Endothelial cell of umbilical vein (primary cell): Measurements from ENCODE around the gene SLC4A4. TPM values are rescaled to one million over a fixed set of nuclear protein-coding genes. Genes with fewer than 3 reads are reported as not detected.

Source experiments
- BruUV-seq: library from RNA; stranded (reverse); fragments of 400-500 nt; replicated peaks from 2 replicates; lab custom pipeline; 2021; lab: Mats Ljungman, UMichigan
- CTCF ChIA-PET: fragments of 300-600, 350-600 bp; sonication (Branson Sonifier 250); formaldehyde crosslinking; loops from one replicate; lab custom pipeline; 2021; ENCODE audit warnings: antibody characterized with exemption, inconsistent platforms; lab: Charles Lee
- POLR2A ChIA-PET: fragments of 300-600, 350-600 bp; sonication (Branson Sonifier 250); formaldehyde crosslinking; loops from one replicate; lab custom pipeline; 2021; ENCODE audit warnings: antibody characterized with exemption, inconsistent platforms; lab: Charles Lee
- DNase-seq: peaks from one replicate; pipeline ENCODE4 v3.0.0-alpha.2; 2011; ENCODE audit warnings: low read depth, low spot score
- FAIRE-seq: peaks from 2 replicates; lab custom pipeline; 2011; peaks lifted over from hg19 to GRCh38; lab: Jason Lieb, UNC
- H2AFZ ChIP-seq: 2 replicates; pipeline ENCODE4 v1.6.0; 2012; ENCODE audit warnings: low read depth, low read length, control low read depth, inconsistent platforms
- H3K27ac ChIP-seq: 2 replicates; pipeline ENCODE4 v1.5.1; 2011; ENCODE audit warnings: low read depth, mild to moderate bottlenecking, control low read depth, low read length, moderate library complexity; ENCODE audit not compliant: insufficient read depth
- H3K27me3 ChIP-seq, 2 experiments: 2 replicates each; pipeline versions ENCODE4 v1.6.0 to v1.6.1; 2011; ENCODE audit warnings: low read length in 2 of 2, mixed read lengths in 1 of 2; ENCODE audit not compliant: control insufficient read depth in 2 of 2, insufficient read depth in 2 of 2
- H3K36me3 ChIP-seq, 2 experiments: 2 replicates in 1 of 2; 3 replicates in 1 of 2; pipeline ENCODE4 v1.5.1; 2011; ENCODE audit warnings: low read length in 2 of 2, mild to moderate bottlenecking in 1 of 2, moderate library complexity in 1 of 2; ENCODE audit not compliant: control insufficient read depth in 2 of 2, insufficient read depth in 2 of 2; ENCODE audit errors: extremely low read depth in 1 of 2
- H3K4me1 ChIP-seq: 3 replicates; pipeline ENCODE4 v1.5.1; 2011; ENCODE audit warnings: mild to moderate bottlenecking, low read length; ENCODE audit not compliant: control insufficient read depth, insufficient read depth; ENCODE audit errors: extremely low read depth
- H3K4me2 ChIP-seq: 2 replicates; pipeline ENCODE4 v1.6.1; 2011; ENCODE audit warnings: low read length, control low read depth, mixed read lengths; ENCODE audit not compliant: insufficient read depth
- H3K4me3 ChIP-seq, 3 experiments: fragments of 200-600 bp in 1 of 3; sonication (generic), shearing (Covaris generic) in 1 of 3; replicated peaks in 1 of 3; 2 replicates each; pipeline ENCODE4 v1.5.1; 2011 to 2016; ENCODE audit warnings: control low read depth in 3 of 3, low read length in 3 of 3, mild to moderate bottlenecking in 2 of 3, inconsistent platforms in 1 of 3, low read depth in 1 of 3, moderate library complexity in 1 of 3; ENCODE audit not compliant: insufficient read depth in 1 of 3
- H3K79me2 ChIP-seq: 2 replicates; pipeline ENCODE4 v1.6.0; 2012; ENCODE audit warnings: low read length, inconsistent platforms; ENCODE audit not compliant: control insufficient read depth, insufficient read depth
- H3K9ac ChIP-seq: replicated peaks from 2 replicates; pipeline ENCODE3; 2011; ENCODE audit warnings: low read length, control low read depth; ENCODE audit not compliant: insufficient read depth; ENCODE audit errors: extremely low read depth
- H3K9me1 ChIP-seq: replicated peaks from 3 replicates; pipeline ENCODE4 v1.6.0; 2011; ENCODE audit warnings: mild to moderate bottlenecking, low read length; ENCODE audit not compliant: control insufficient read depth, insufficient read depth; ENCODE audit errors: extremely low read depth
- H3K9me3 ChIP-seq: replicated peaks from 2 replicates; pipeline ENCODE4 v1.5.1; 2012; ENCODE audit warnings: low read length, inconsistent platforms; ENCODE audit not compliant: control insufficient read depth, insufficient read depth
- H4K20me1 ChIP-seq: replicated peaks from 2 replicates; pipeline ENCODE3; 2011; ENCODE audit warnings: mild to moderate bottlenecking, low read length; ENCODE audit not compliant: control insufficient read depth, insufficient read depth; ENCODE audit errors: extremely low read depth
- EZH2 ChIP-seq: IDR thresholded peaks from 2 replicates; pipeline ENCODE4 v1.6.1; 2012; ENCODE audit warnings: borderline replicate concordance, low read depth, mild to moderate bottlenecking, moderate library complexity, low read length, inconsistent platforms; ENCODE audit not compliant: severe bottlenecking
- FOS ChIP-seq: IDR thresholded peaks from 2 replicates; pipeline ENCODE4 v1.6.1; 2011; ENCODE audit warnings: mild to moderate bottlenecking, low read length, moderate library complexity, borderline replicate concordance; ENCODE audit not compliant: insufficient read depth
- GATA2 ChIP-seq: IDR thresholded peaks from 2 replicates; pipeline ENCODE4 v1.7.0; 2011; ENCODE audit warnings: low read depth, mild to moderate bottlenecking, moderate library complexity, mixed read lengths, low read length; ENCODE audit not compliant: insufficient read length, insufficient read depth
- JUN ChIP-seq: IDR thresholded peaks from 2 replicates; pipeline ENCODE4 v1.6.1; 2011; ENCODE audit warnings: borderline replicate concordance, low read depth; ENCODE audit not compliant: insufficient read length, insufficient read depth
- MAX ChIP-seq: IDR thresholded peaks from 2 replicates; pipeline ENCODE4 v1.6.1; 2011; ENCODE audit not compliant: insufficient read depth, insufficient read length
- MYC ChIP-seq: IDR thresholded peaks from one replicate; pipeline ENCODE4 v1.6.1; 2011; ENCODE audit warnings: mild to moderate bottlenecking, low read depth, low read length
- POLR2A ChIP-seq: IDR thresholded peaks from 2 replicates; pipeline ENCODE4 v1.6.1; 2012; ENCODE audit warnings: low read depth, mild to moderate bottlenecking, control low read depth, low read length
- POLR2AphosphoS5 ChIP-seq: IDR thresholded peaks from 2 replicates; pipeline ENCODE4 v1.6.1; 2012; ENCODE audit warnings: low read depth, mild to moderate bottlenecking, control low read depth, low read length, moderate library complexity; ENCODE audit not compliant: insufficient read depth
- dilution Hi-C: fragments of 300-500 bp; cut with MboI; formaldehyde crosslinking; loops from one replicate; pipeline ENCODE4 v1.15.0; 2019; ENCODE audit warnings: low sequenced_read_pairs; ENCODE audit not compliant: extremely low pct_ligation_motif_present
- intact Hi-C: fragments of 100-400 bp; cut with micrococcal nuclease; formaldehyde crosslinking; loops from one replicate; pipeline ENCODE4 v1.10.0; 2022
- polyA plus RNA-seq, 4 experiments: library from polyadenylated mRNA; depleted of rRNA in 3 of 4; stranded (reverse) in 3 of 4; unstranded in 1 of 4; fragments of >200 nt; gene quantifications; 2 replicates each; pipeline versions ENCODE4 v1.2.1 to v1.2.3, GENCODE V29; 2011 to 2012; ENCODE audit warnings: missing spikeins in 1 of 4
- total RNA-seq: library from RNA; stranded (reverse); gene quantifications from 2 replicates; pipeline ENCODE4 v1.2.3, GENCODE V29; 2021
- TF ChIP-seq, protein P1 (sequence below), 2 donors: IDR thresholded peaks; 1 replicate in 1 of 2; 2 replicates in 1 of 2; pipeline ENCODE4 v1.5.1; 2011; ENCODE audit warnings: low read length in 2 of 2, mild to moderate bottlenecking in 2 of 2, moderate library complexity in 2 of 2, control low read depth in 1 of 2, inconsistent platforms in 1 of 2, low read depth in 1 of 2; ENCODE audit not compliant: insufficient read depth in 1 of 2; ENCODE audit errors: extremely low read depth in 1 of 2

Gene SLC4A4
- total and polyA plus RNA-seq, 2 donors (not counting 3 experiments of a cell fraction or from before 2014, with no cell fraction given): not detected

DNA sequence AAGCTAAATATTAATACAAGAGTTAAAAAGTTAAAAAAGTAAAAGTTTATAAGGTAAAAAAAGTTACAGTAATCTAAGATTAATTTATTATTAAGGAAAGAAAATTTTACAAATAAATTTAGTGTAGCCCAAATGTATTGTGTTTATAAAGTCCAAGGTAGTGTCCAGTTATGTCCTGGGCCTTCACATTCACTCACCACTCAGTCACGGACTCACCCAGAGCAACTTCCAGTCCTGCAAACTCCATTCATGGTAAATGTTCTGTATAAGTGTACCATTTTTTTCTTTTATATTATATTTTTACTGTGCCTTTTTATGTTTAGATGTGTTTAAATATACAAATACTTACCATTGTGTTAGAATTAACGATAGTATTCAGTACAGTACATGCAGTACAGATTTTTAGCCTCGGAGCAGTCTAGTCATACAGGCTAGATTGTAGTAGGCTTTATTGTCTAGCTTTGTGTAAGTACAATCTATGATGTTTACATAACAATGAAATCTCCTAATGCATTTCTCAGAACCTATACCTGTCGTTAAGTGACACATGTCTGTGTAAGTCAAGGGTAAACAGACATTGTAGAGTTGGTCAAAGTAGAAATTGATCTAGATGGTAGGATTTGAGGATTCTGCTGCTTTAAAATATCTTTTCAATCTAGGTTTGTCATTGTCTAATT lies 247.4 kb downstream of the SLC4A4 start:
- dilution Hi-C loops (no loop called here), intact Hi-C loops (no loop called here)
- Histone ChIP-seq H3K27me3 (no peaks in the 10 kb centered on the region), H3K36me3 (no peaks in the 10 kb centered on the region), H3K9ac (no peak overlapping the region), H3K27ac (no peak overlapping the region), H3K79me2 (no peaks in the 10 kb centered on the region), H3K4me2 (no peak overlapping the region), H3K9me1 (no peaks in the 10 kb centered on the region), H3K4me1 (no peaks in the 10 kb centered on the region), H3K4me3 (no peak overlapping the region), H3K9me3 (no peaks in the 10 kb centered on the region), H4K20me1 (no peaks in the 10 kb centered on the region), H2AFZ (no peak overlapping the region)
- FAIRE-seq: no peak
- DNase-seq: no peak
- no peak for TF ChIP-seq MAX
- no peak for TF ChIP-seq FOS
- no peak for TF ChIP-seq EZH2
- TF ChIP-seq MYC: no peak
- POLR2A ChIA-PET: no interaction called here
- no TSS peak for BruUV-seq
- CTCF ChIA-PET: interaction anchor here (0.9 kb wide), 1 partner anchor 13 kb away, joined by 3 read pairs; no protein-coding TSS in a partner anchor

DNA sequence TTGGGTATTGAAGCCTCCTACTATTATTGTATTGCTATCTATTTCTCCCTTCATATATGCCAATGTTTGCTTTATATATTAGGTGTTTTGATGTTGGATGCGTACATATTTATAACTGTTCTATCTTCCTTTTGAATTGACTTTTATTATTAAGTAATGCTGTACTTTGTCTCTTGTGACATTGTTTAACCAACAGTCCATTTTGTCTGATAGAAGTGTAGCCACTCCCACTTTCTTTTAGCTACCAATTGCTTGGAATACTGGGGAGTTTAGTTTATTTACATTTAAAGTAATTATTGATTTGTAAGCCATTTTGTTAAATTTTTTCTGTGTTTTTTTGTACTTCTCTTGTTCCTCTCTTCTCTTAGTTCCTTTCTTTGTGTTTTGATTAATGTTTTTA lies 249.2 kb downstream of the SLC4A4 start:
- BruUV-seq: no TSS peak
- ChIA-PET POLR2A (no interaction called here), CTCF (no interaction called here)
- Histone ChIP-seq H3K27me3 (no peaks in the 10 kb centered on the region), H3K27ac (no peak overlapping the region), H3K9me1 (no peaks in the 10 kb centered on the region), H3K79me2 (no peaks in the 10 kb centered on the region), H3K4me2 (no peak overlapping the region), H3K4me1 (no peaks in the 10 kb centered on the region), H2AFZ (no peak overlapping the region), H4K20me1 (no peaks in the 10 kb centered on the region), H3K4me3 (no peak overlapping the region), H3K36me3 (no peaks in the 10 kb centered on the region), H3K9ac (no peak overlapping the region), H3K9me3 (no peaks in the 10 kb centered on the region)
- FAIRE-seq (no peak), DNase-seq (no peak)
- TF ChIP-seq POLR2AphosphoS5: no peak
- TF ChIP-seq MAX: no peak
- TF ChIP-seq MYC: no peak
- no peak for TF ChIP-seq JUN
- TF ChIP-seq FOS: no peak
- no peak for TF ChIP-seq POLR2A
- TF ChIP-seq, protein P1, sequence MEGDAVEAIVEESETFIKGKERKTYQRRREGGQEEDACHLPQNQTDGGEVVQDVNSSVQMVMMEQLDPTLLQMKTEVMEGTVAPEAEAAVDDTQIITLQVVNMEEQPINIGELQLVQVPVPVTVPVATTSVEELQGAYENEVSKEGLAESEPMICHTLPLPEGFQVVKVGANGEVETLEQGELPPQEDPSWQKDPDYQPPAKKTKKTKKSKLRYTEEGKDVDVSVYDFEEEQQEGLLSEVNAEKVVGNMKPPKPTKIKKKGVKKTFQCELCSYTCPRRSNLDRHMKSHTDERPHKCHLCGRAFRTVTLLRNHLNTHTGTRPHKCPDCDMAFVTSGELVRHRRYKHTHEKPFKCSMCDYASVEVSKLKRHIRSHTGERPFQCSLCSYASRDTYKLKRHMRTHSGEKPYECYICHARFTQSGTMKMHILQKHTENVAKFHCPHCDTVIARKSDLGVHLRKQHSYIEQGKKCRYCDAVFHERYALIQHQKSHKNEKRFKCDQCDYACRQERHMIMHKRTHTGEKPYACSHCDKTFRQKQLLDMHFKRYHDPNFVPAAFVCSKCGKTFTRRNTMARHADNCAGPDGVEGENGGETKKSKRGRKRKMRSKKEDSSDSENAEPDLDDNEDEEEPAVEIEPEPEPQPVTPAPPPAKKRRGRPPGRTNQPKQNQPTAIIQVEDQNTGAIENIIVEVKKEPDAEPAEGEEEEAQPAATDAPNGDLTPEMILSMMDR (IDR thresholded peaks at IDR 0.05; ENCODE audit: extremely low read depth in 1 of 2, insufficient read depth in 1 of 2, low read depth in 1 of 2, low read length in 2 of 2): no peak
- TF ChIP-seq GATA2: no peak
- TF ChIP-seq EZH2: no peak
- intact Hi-C loops (no loop called here), dilution Hi-C loops (no loop called here)
